OCI-LY1 (cell line): ENCODE results near the gene RNFT2.

Experiments
- EZH2 ChIP-seq: fragments of 200-600 bp; sonication (generic), shearing (Covaris generic); IDR thresholded peaks from 2 replicates; pipeline ENCODE4 v1.8.0; 2017; ENCODE audit warnings: borderline replicate concordance, mixed run types, mild to moderate bottlenecking, antibody characterized with exemption, low read length, moderate library complexity, mixed read lengths
- TF ChIP-seq, protein P1 (sequence below): fragments of 200-600 bp; sonication (generic), shearing (Covaris generic); IDR thresholded peaks from 2 replicates; pipeline ENCODE4 v1.5.1; 2017; ENCODE audit warnings: mild to moderate bottlenecking, antibody characterized with exemption, low read length, moderate library complexity, mixed read lengths

DNA sequence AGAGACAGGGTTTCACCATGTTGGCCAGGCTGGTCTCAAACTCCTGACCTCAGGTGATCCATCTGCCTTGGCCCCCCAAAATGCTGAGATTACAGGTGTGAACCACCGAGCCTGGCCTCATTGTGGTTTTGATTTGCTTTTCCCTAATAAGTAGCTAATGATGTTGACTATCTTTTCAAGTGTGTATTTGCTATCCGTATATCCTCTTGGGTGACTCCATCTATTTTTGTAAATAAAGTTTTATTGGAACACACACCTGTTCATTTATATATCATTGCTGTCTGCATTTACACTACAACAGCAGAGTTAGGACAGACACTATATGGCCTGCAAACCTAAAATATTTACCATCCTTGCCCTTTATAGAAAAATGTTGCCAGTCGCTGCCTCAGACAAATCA is 156.8 kb downstream of the RNFT2 start:
- TF ChIP-seq, protein P1, sequence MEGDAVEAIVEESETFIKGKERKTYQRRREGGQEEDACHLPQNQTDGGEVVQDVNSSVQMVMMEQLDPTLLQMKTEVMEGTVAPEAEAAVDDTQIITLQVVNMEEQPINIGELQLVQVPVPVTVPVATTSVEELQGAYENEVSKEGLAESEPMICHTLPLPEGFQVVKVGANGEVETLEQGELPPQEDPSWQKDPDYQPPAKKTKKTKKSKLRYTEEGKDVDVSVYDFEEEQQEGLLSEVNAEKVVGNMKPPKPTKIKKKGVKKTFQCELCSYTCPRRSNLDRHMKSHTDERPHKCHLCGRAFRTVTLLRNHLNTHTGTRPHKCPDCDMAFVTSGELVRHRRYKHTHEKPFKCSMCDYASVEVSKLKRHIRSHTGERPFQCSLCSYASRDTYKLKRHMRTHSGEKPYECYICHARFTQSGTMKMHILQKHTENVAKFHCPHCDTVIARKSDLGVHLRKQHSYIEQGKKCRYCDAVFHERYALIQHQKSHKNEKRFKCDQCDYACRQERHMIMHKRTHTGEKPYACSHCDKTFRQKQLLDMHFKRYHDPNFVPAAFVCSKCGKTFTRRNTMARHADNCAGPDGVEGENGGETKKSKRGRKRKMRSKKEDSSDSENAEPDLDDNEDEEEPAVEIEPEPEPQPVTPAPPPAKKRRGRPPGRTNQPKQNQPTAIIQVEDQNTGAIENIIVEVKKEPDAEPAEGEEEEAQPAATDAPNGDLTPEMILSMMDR, result no peak
- TF ChIP-seq EZH2, result no peak
